NCI-H1105 treated with DMSO at 0.1 percent for 48 hours (cell line): ENCODE results near the gene CRTC3.
A peak's percentile ranks its signal among the peaks of the same experiment; 100 is the strongest.
"Not testable (repeated sequence)": the region's sequence is repeated elsewhere in the genome, so short reads cannot be mapped to it uniquely, and the experiment has no call there.

Experiments used
- DNase-seq: peaks from one replicate; lab custom pipeline; 2025; lab: John Stamatoyannopoulos, UW

Gene CRTC3

GRCh38 chr15:90650956-90651689, 121.4 kb downstream of the CRTC3 start:
- no peak for DNase-seq

DNA sequence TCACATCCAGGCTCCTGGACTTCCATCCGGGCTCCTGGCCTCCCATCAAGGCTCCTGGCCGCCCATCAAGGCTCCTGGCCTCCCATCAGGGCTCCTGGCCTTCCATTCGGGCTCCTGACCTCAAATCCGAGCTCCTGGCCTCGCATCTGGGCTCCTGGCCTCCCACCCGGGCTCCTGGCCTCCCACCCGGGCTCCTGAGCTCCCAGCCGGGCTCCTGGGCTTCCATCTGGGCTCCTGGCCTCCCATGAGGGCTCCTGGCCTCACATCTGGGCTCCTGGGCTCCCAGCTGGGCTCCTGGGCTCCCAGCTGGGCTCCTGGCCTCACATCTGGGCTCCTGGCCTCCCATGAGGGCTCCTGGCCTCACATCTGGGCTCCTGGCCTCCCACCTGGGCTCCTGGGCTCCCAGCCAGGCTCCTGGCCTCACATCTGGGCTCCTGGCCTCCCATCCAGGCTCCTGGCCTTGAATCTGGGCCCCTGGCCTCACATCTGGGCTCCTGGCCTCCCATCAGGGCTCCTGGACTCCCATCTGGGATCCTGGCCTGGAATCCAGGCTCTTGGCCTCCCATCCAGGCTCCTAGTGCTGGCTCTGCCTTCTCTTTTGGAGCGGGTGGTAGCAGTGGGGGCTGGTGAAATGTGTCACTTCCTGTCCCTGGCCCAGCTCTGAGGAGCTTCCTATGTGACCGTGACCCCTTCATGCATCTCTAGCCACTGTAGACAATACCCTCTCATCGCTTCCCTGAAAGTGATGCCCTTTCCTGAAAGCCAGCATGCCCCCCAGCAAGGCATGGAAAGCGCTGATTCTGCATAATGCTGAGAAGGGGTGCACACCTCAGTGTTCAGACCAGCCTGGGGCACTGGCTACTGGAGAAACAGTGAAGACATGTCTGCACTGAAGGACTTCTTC, 124.8 kb downstream of the CRTC3 start:
- no peak for DNase-seq

DNA sequence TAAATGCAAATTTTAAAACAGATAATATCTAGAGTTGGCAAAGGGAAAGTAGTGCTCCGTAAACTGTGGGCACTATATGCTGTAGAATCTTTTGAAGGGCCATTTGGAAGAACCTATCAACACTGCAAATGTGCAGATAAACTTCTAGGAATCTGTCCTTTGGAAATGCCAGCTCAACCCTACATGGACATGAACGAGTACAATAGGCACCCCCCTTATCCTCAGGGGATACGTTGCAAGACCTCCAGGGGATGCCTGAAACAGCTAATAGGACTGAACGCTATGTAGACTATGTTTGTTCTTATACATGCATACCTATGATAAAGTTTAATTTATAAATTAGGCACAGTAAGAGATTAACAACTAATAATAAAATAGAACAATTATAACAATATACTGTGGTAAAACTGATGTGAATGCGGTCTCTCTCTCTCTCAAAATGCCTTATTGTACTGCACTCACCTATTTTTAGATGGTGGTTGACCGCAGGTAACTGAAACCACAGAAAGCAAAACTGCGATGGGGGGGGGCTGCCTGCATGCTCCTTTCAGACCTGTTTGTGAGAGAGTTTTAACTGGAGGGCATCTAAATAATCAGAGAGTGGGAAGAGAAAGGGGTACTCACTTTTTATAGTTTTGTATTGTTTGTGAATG, 127.9 kb downstream of the CRTC3 start:
- DNase-seq, result not testable (repeated sequence)

GRCh38 chr15:90659481-90659880, 129.8 kb downstream of the CRTC3 start:
- no peak for DNase-seq

GRCh38 chr15:90660195-90660998, 130.7 kb downstream of the CRTC3 start:
- DNase-seq, result no peak

GRCh38 chr15:90660999-90661330, 131.2 kb downstream of the CRTC3 start:
- DNase-seq, result not testable (repeated sequence)

GRCh38 chr15:90664081-90664461, 134.3 kb downstream of the CRTC3 start:
- not testable (repeated sequence) for DNase-seq

- no peak for DNase-seq
Observed at GRCh38 chr15:90664650-90665287, 135.0 kb downstream of the CRTC3 start.

DNA sequence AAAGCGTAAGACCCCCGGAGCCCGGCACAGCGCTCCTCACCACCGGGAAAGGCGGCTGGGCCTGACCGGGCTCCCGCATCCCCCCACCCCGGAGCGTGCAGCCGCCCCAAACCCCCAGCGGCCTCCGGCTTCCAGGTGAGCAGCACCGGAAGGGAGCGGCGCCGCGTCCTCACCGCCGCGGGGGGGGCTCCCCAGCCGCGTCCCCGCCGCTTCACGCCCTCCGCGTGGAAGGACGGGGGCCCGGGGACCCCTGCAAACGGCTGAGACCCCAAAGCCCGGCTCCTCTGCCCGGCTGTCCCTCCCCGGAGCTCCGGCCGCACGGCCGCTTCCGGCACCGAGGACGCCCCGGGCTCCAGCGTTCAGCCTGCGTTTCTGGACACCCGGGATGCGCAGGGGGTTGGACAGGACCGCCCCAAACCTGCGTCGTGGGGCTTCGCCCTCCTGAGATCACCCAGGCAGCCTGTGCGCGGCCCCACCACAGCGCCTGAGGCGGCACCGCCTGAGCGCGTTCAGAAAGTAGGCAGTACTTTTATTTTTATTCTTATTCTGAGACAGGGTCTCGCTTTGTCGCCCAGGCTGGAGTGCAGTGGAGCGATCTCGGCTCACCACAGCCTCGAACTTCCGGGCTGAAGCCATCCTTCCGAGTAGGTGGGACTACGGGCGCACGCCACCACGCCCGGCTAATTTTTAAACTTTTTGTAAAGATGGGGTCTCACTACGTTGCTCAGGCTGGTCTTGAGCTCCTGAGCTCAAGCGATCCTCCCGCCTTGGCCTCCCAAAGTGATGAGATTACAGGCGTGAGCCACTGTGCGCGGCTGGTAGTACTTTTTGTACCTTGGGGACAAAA, 135.8 kb downstream of the CRTC3 start:
- DNase-seq, result peak; percentile 20

- DNase-seq, result no peak
Observed at GRCh38 chr15:90666135-90666909, 136.6 kb downstream of the CRTC3 start.

GRCh38 chr15:90667073-90667754, 137.5 kb downstream of the CRTC3 start:
- DNase-seq, result no peak

- DNase-seq, result not testable (repeated sequence)
Observed at GRCh38 chr15:90667755-90668345, 138.1 kb downstream of the CRTC3 start.

GRCh38 chr15:90670631-90671030, 140.9 kb downstream of the CRTC3 start:
- DNase-seq, result not testable (repeated sequence)

DNA sequence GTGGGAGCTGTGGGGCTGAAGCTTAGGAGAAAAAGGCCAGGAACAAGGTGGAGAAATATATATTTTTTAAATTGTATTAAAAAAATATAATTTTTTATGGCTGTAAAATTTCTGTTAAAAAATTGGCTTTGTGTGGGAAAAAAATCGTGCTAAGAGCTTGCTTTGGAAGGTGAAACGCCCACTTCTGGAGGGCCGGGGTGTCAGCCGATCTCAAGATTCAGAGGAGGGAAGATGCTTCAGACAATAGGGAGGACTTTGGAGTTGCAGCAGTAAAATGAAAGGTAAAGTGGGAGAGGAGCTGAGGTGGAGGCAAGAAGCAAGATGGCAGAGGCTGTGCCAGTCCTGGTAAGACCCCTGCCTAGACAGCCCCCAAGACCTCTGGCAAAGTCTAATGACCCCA, 141.5 kb downstream of the CRTC3 start:
- no peak for DNase-seq

DNA sequence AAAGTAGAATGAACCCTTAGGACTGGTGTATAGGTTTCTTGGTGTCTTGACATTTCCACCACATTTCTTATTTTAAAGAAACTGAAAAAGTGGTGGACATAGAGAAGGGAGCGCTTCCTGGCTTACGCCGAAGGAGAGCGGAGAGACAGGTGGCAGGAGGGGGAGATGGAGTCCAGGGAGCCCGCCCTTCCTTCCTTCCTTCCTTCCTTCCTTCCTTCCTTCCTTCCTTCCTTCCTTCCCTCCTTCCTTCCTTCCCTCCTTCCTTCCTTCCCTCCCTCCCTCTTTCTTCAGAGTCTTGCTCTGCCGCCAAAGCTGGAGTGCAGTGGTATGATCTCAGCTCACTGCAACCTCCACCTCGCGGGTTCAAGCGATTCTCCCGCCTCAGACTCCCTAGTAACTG, 143.6 kb downstream of the CRTC3 start:
- not testable (repeated sequence) for DNase-seq

GRCh38 chr15:90674476-90674875, 144.8 kb downstream of the CRTC3 start:
- DNase-seq, result no peak

GRCh38 chr15:90675464-90675863, 145.7 kb downstream of the CRTC3 start:
- no peak for DNase-seq
